ENCODE data around the gene OPHN1.
"Not testable (repeated sequence)": the region's sequence is repeated elsewhere in the genome, so short reads cannot be mapped to it uniquely, and the experiment has no call there.

The OPHN1 gene

GRCh38 chrX:68372665-68373064, 60.6 kb downstream of the OPHN1 start:
- no peak overlapping the region for H3K27ac ChIP-seq (ENCODE audit: low read length)
- H3K27me3 ChIP-seq (ENCODE audit: control insufficient read depth, insufficient read depth, low read length), result no peaks in the 10 kb centered on the region
- DNase-seq (ENCODE audit: low read depth, low spot score), result no peak
- H3K4me1 ChIP-seq (ENCODE audit: control insufficient read depth, insufficient read depth, low read length), result no peaks in the 10 kb centered on the region
- WGBS (ENCODE audit: insufficient coverage, insufficient read length), result no CpG with 5 or more reads among the region's 4 CpGs
- no peaks in the 10 kb centered on the region for H3K36me3 ChIP-seq (ENCODE audit: control insufficient read depth, insufficient read depth, low read length)
- no peaks in the 10 kb centered on the region for H3K9me3 ChIP-seq (ENCODE audit: control insufficient read depth, insufficient read depth, low read length)
- H3K4me3 ChIP-seq (ENCODE audit: low read length), result no peak overlapping the region

GRCh38 chrX:68369559-68369958, 63.7 kb downstream of the OPHN1 start:
- no peak overlapping the region for H3K4me3 ChIP-seq (ENCODE audit: low read length)
- H3K4me1 ChIP-seq (ENCODE audit: control insufficient read depth, insufficient read depth, low read length), result no peaks in the 10 kb centered on the region
- H3K27me3 ChIP-seq (ENCODE audit: control insufficient read depth, insufficient read depth, low read length), result no peaks in the 10 kb centered on the region
- no peaks in the 10 kb centered on the region for H3K36me3 ChIP-seq (ENCODE audit: control insufficient read depth, insufficient read depth, low read length)
- no peaks in the 10 kb centered on the region for H3K9me3 ChIP-seq (ENCODE audit: control insufficient read depth, insufficient read depth, low read length)
- no peak for DNase-seq (ENCODE audit: low read depth, low spot score)
- no peak overlapping the region for H3K27ac ChIP-seq (ENCODE audit: low read length)

GRCh38 chrX:68365341-68365740, 68.0 kb downstream of the OPHN1 start:
- no peak overlapping the region for H3K4me3 ChIP-seq (ENCODE audit: low read length)
- no peak overlapping the region for H3K27ac ChIP-seq (ENCODE audit: low read length)
- no peaks in the 10 kb centered on the region for H3K27me3 ChIP-seq (ENCODE audit: control insufficient read depth, insufficient read depth, low read length)
- no peaks in the 10 kb centered on the region for H3K36me3 ChIP-seq (ENCODE audit: control insufficient read depth, insufficient read depth, low read length)
- DNase-seq (ENCODE audit: low read depth, low spot score), result no peak
- WGBS (ENCODE audit: insufficient coverage, insufficient read length), result no CpG with 5 or more reads among the region's 4 CpGs
- H3K9me3 ChIP-seq (ENCODE audit: control insufficient read depth, insufficient read depth, low read length), result no peaks in the 10 kb centered on the region
- no peaks in the 10 kb centered on the region for H3K4me1 ChIP-seq (ENCODE audit: control insufficient read depth, insufficient read depth, low read length)

GRCh38 chrX:68363984-68364383, 69.3 kb downstream of the OPHN1 start:
- no CpG with 5 or more reads among the region's 2 CpGs for WGBS (ENCODE audit: insufficient coverage, insufficient read length)
- DNase-seq (ENCODE audit: low read depth, low spot score), result no peak
- no peak overlapping the region for H3K4me3 ChIP-seq (ENCODE audit: low read length)
- no peaks in the 10 kb centered on the region for H3K27me3 ChIP-seq (ENCODE audit: control insufficient read depth, insufficient read depth, low read length)
- no peaks in the 10 kb centered on the region for H3K9me3 ChIP-seq (ENCODE audit: control insufficient read depth, insufficient read depth, low read length)
- H3K4me1 ChIP-seq (ENCODE audit: control insufficient read depth, insufficient read depth, low read length), result no peaks in the 10 kb centered on the region
- H3K27ac ChIP-seq (ENCODE audit: low read length), result no peak overlapping the region
- no peaks in the 10 kb centered on the region for H3K36me3 ChIP-seq (ENCODE audit: control insufficient read depth, insufficient read depth, low read length)

- no peak overlapping the region for H3K27ac ChIP-seq (ENCODE audit: low read length)
- no peaks in the 10 kb centered on the region for H3K4me1 ChIP-seq (ENCODE audit: control insufficient read depth, insufficient read depth, low read length)
- no peaks in the 10 kb centered on the region for H3K36me3 ChIP-seq (ENCODE audit: control insufficient read depth, insufficient read depth, low read length)
- no peak for DNase-seq (ENCODE audit: low read depth, low spot score)
- no peaks in the 10 kb centered on the region for H3K9me3 ChIP-seq (ENCODE audit: control insufficient read depth, insufficient read depth, low read length)
- no CpG with 5 or more reads among the region's 1 CpG for WGBS (ENCODE audit: insufficient coverage, insufficient read length)
- no peaks in the 10 kb centered on the region for H3K27me3 ChIP-seq (ENCODE audit: control insufficient read depth, insufficient read depth, low read length)
- no peak overlapping the region for H3K4me3 ChIP-seq (ENCODE audit: low read length)
These were observed 74.6 kb downstream of the OPHN1 start for GRCh38 chrX:68358679-68359078.

- no peaks in the 10 kb centered on the region for H3K36me3 ChIP-seq (ENCODE audit: control insufficient read depth, insufficient read depth, low read length)
These were observed 77.7 kb downstream of the OPHN1 start for GRCh38 chrX:68355629-68355920.

GRCh38 chrX:68354879-68355628, 78.2 kb downstream of the OPHN1 start:
- no CpG with 5 or more reads among the region's 3 CpGs for WGBS (ENCODE audit: insufficient coverage, insufficient read length)
- Histone ChIP-seq H3K27me3 (ENCODE audit: control insufficient read depth, insufficient read depth, low read length) (no peaks in the 10 kb centered on the region), H3K9me3 (ENCODE audit: control insufficient read depth, insufficient read depth, low read length) (no peaks in the 10 kb centered on the region), H3K27ac (ENCODE audit: low read length) (no peak overlapping the region), H3K4me3 (ENCODE audit: low read length) (no peak overlapping the region), H3K4me1 (ENCODE audit: control insufficient read depth, insufficient read depth, low read length) (no peaks in the 10 kb centered on the region), H3K36me3 (ENCODE audit: control insufficient read depth, insufficient read depth, low read length) (no peaks in the 10 kb centered on the region)
- no peak for DNase-seq (ENCODE audit: low read depth, low spot score)

More at GRCh38 chrX:68355629-68355920, 77.7 kb downstream of the OPHN1 start:
- DNase-seq (ENCODE audit: low read depth, low spot score), result no peak
- WGBS (ENCODE audit: insufficient coverage, insufficient read length), result no CpG with 5 or more reads among the region's 4 CpGs
- H3K27ac ChIP-seq (ENCODE audit: low read length), result no peak overlapping the region
- no peaks in the 10 kb centered on the region for H3K27me3 ChIP-seq (ENCODE audit: control insufficient read depth, insufficient read depth, low read length)
- no peaks in the 10 kb centered on the region for H3K4me1 ChIP-seq (ENCODE audit: control insufficient read depth, insufficient read depth, low read length)
- no peak overlapping the region for H3K4me3 ChIP-seq (ENCODE audit: low read length)
- H3K9me3 ChIP-seq (ENCODE audit: control insufficient read depth, insufficient read depth, low read length), result no peaks in the 10 kb centered on the region

GRCh38 chrX:68345025-68345424, 88.3 kb downstream of the OPHN1 start:
- DNase-seq (ENCODE audit: low read depth, low spot score), result no peak
- no peaks in the 10 kb centered on the region for H3K4me1 ChIP-seq (ENCODE audit: control insufficient read depth, insufficient read depth, low read length)
- H3K4me3 ChIP-seq (ENCODE audit: low read length), result no peak overlapping the region
- H3K36me3 ChIP-seq (ENCODE audit: control insufficient read depth, insufficient read depth, low read length), result no peaks in the 10 kb centered on the region
- no peaks in the 10 kb centered on the region for H3K27me3 ChIP-seq (ENCODE audit: control insufficient read depth, insufficient read depth, low read length)
- H3K9me3 ChIP-seq (ENCODE audit: control insufficient read depth, insufficient read depth, low read length), result no peaks in the 10 kb centered on the region
- no peak overlapping the region for H3K27ac ChIP-seq (ENCODE audit: low read length)
- no CpG with 5 or more reads among the region's 1 CpG for WGBS (ENCODE audit: insufficient coverage, insufficient read length)

GRCh38 chrX:68343551-68343950, 89.7 kb downstream of the OPHN1 start:
- H3K4me1 ChIP-seq (ENCODE audit: control insufficient read depth, insufficient read depth, low read length), result no peaks in the 10 kb centered on the region
- WGBS (ENCODE audit: insufficient coverage, insufficient read length), result no CpG with 5 or more reads among the region's 3 CpGs
- no peak for DNase-seq (ENCODE audit: low read depth, low spot score)

GRCh38 chrX:68332201-68332731, 101.0 kb downstream of the OPHN1 start:
- no peaks in the 10 kb centered on the region for H3K4me1 ChIP-seq (ENCODE audit: control insufficient read depth, insufficient read depth, low read length)
- no peak for DNase-seq (ENCODE audit: low read depth, low spot score)
- no peak overlapping the region for H3K27ac ChIP-seq (ENCODE audit: low read length)
- H3K36me3 ChIP-seq (ENCODE audit: control insufficient read depth, insufficient read depth, low read length), result no peaks in the 10 kb centered on the region
- no CpG with 5 or more reads among the region's 4 CpGs for WGBS (ENCODE audit: insufficient coverage, insufficient read length)
- H3K9me3 ChIP-seq (ENCODE audit: control insufficient read depth, insufficient read depth, low read length), result no peaks in the 10 kb centered on the region
- no peak overlapping the region for H3K4me3 ChIP-seq (ENCODE audit: low read length)
- H3K27me3 ChIP-seq (ENCODE audit: control insufficient read depth, insufficient read depth, low read length), result no peaks in the 10 kb centered on the region

More at GRCh38 chrX:68343551-68343950, 89.7 kb downstream of the OPHN1 start:
- H3K27ac ChIP-seq (ENCODE audit: low read length), result no peak overlapping the region
- H3K4me3 ChIP-seq (ENCODE audit: low read length), result no peak overlapping the region
- no peaks in the 10 kb centered on the region for H3K36me3 ChIP-seq (ENCODE audit: control insufficient read depth, insufficient read depth, low read length)
- no peaks in the 10 kb centered on the region for H3K27me3 ChIP-seq (ENCODE audit: control insufficient read depth, insufficient read depth, low read length)
- H3K9me3 ChIP-seq (ENCODE audit: control insufficient read depth, insufficient read depth, low read length), result no peaks in the 10 kb centered on the region

- not testable (repeated sequence) for DNase-seq (ENCODE audit: low read depth, low spot score); H3K4me1 ChIP-seq (ENCODE audit: control insufficient read depth, insufficient read depth, low read length); H3K36me3 ChIP-seq (ENCODE audit: control insufficient read depth, insufficient read depth, low read length); H3K27ac ChIP-seq (ENCODE audit: low read length); H3K9me3 ChIP-seq (ENCODE audit: control insufficient read depth, insufficient read depth, low read length); H3K27me3 ChIP-seq (ENCODE audit: control insufficient read depth, insufficient read depth, low read length); H3K4me3 ChIP-seq (ENCODE audit: low read length)
- WGBS (ENCODE audit: insufficient coverage, insufficient read length), result no CpG with 5 or more reads among the region's 30 CpGs
These were observed 106.5 kb downstream of the OPHN1 start for GRCh38 chrX:68326841-68327240.

All from iPS DF 6.9 (cell line).